ENCODE results near the gene RNU1-2. TPM values are rescaled to one million over a fixed set of nuclear protein-coding genes. Genes with fewer than 3 reads are reported as not detected.

Gene RNU1-2
- total RNA-seq, 1 experiment from 2014 or later = 2,051 TPM

- Histone ChIP-seq H3K4me1 (ENCODE audit: insufficient read depth, low read length) (no peaks in the 10 kb centered on the region), H3K56ac (ENCODE audit: insufficient read length, low read depth, low read length) (no peak overlapping the region), H3K4me2 (ENCODE audit: insufficient read depth, insufficient read length, low read length) (no peak overlapping the region), H3K14ac (ENCODE audit: insufficient read depth, low read length) (no peak overlapping the region), H4K8ac (replicated peaks; ENCODE audit: insufficient read length, low read depth, low read length) (no peak overlapping the region), H3K27ac (ENCODE audit: insufficient read length, low read depth, low read length) (no peak overlapping the region), H4K5ac (ENCODE audit: insufficient read length, low read depth, low read length) (no peak overlapping the region), H2AK5ac (ENCODE audit: insufficient read length, low read length) (no peak overlapping the region), H3K79me1 (ENCODE audit: insufficient read depth, low read depth, low read length, poor library complexity, severe bottlenecking) (no peaks in the 10 kb centered on the region), H2BK5ac (ENCODE audit: insufficient read length, low read length) (no peak overlapping the region), H3K23me2 (ENCODE audit: insufficient read length, low read depth, low read length, poor library complexity, severe bottlenecking) (peaks cover 10% of the 10 kb centered on the region), H3K79me2 (ENCODE audit: insufficient read depth, low read length) (no peaks in the 10 kb centered on the region), H2AFZ (ENCODE audit: low read length) (no peak overlapping the region), H3T11ph (ENCODE audit: low read length) (no peak overlapping the region), H4K20me1 (ENCODE audit: control insufficient read depth, insufficient read depth, insufficient read length) (no peaks in the 10 kb centered on the region), H2BK15ac (ENCODE audit: low read depth, low read length) (no peak overlapping the region), H2BK12ac (ENCODE audit: insufficient read length, low read depth, low read length) (no peak overlapping the region), H3K27me3 (ENCODE audit: insufficient read depth, low read length) (no peaks in the 10 kb centered on the region), H3K9me3 (ENCODE audit: control insufficient read depth, low read depth, low read length) (no peaks in the 10 kb centered on the region), H3K9ac (ENCODE audit: extremely low read depth, insufficient read length, low read length) (no peak overlapping the region), H2BK120ac (ENCODE audit: low read depth, low read length, poor library complexity, severe bottlenecking) (no peak overlapping the region), H3K4ac (ENCODE audit: low read depth, low read length) (no peak overlapping the region), H4K91ac (ENCODE audit: insufficient read length, low read depth, low read length) (no peak overlapping the region), H3K18ac (ENCODE audit: insufficient read length, low read depth, low read length) (no peak overlapping the region), H2BK20ac (ENCODE audit: low read depth, low read length, poor library complexity, severe bottlenecking) (no peak overlapping the region), H3K23ac (ENCODE audit: insufficient read length, low read depth, low read length) (no peak overlapping the region)
- no peaks in the 10 kb centered on the region; a peak in 1 of 5 replicates for H3K9me3 Mint-ChIP-seq
- TF ChIP-seq CTCF (conservative IDR thresholded peaks at IDR 0.05) = peak; percentile 17; the same call in 1 of the 3 replicates
- no peak for DNase-seq
- peaks cover 0 to 5% (median 0%) of the 10 kb centered on the region in 3 experiments; a peak in 1 of 7 replicates for H3K36me3 Mint-ChIP-seq (ENCODE audit: insufficient read depth in 1 of 3, low read depth in 3 of 3)
- peaks cover 10 to 18% of the 10 kb centered on the region in 2 experiments for H3K4me1 Mint-ChIP-seq
- H3K27ac Mint-ChIP-seq = peak overlapping the region in 1 of 3 experiments; percentile 47; a peak in 2 of 7 replicates
- H3K4me3 Mint-ChIP-seq = no peak overlapping the region
- peaks cover 5% of the 10 kb centered on the region; the same call in 1 of the 2 replicates for H3K27me3 Mint-ChIP-seq (ENCODE audit: low read depth)
- WGBS (ENCODE audit: extremely low coverage, insufficient read length, low lambda C conversion rate) = no CpG with 5 or more reads among the region's 15 CpGs
Measured at GRCh38 chr1:16907870-16908758, 12.3 kb downstream of the RNU1-2 start.
